SK-N-MC (cell line): ENCODE data around the gene R3HDM2.

ENCODE experiments used
- DNase-seq: peaks from one replicate; pipeline ENCODE4 v3.0.0-alpha.2; 2011; ENCODE audit warnings: low read depth, low spot score
- H3K27ac ChIP-seq: fragments of 200-600 bp; sonication (generic); 2 replicates; pipeline ENCODE4 v1.5.1; 2016; ENCODE audit warnings: mixed run types
- H3K36me3 ChIP-seq: fragments of 200-600 bp; sonication (generic); 2 replicates; pipeline ENCODE4 v1.6.1; 2017; ENCODE audit warnings: antibody characterized with exemption, low read length, mixed read lengths; ENCODE audit not compliant: insufficient read depth
- H3K4me3 ChIP-seq: fragments of 200-600 bp; sonication (generic); 2 replicates; pipeline ENCODE4 v1.5.1; 2016
- H3K9ac ChIP-seq: fragments of 200-600 bp; sonication (generic); 2 replicates; pipeline ENCODE4 v1.8.0; 2017; ENCODE audit warnings: mixed run types, mixed read lengths; ENCODE audit not compliant: insufficient read length
- H3K9me3 ChIP-seq: fragments of 200-600 bp; sonication (generic); 2 replicates; pipeline ENCODE4 v1.6.1; 2017; ENCODE audit warnings: low read depth, mild to moderate bottlenecking, antibody characterized with exemption, low read length, moderate library complexity, mixed read lengths
- EZH2 ChIP-seq: fragments of 200-600 bp; sonication (generic); IDR thresholded peaks from one replicate; pipeline ENCODE4 v1.6.1; 2017; ENCODE audit warnings: antibody characterized with exemption
- FOXP2 ChIP-seq: optimal IDR thresholded peaks from 2 replicates; pipeline ENCODE3; 2011; ENCODE audit warnings: mild to moderate bottlenecking, moderate library complexity; ENCODE audit not compliant: insufficient read depth; ENCODE audit errors: extremely low read length, control extremely low read depth
- POLR2AphosphoS5 ChIP-seq: IDR thresholded peaks from 2 replicates; pipeline ENCODE4 v1.6.1; 2012; ENCODE audit warnings: mild to moderate bottlenecking, low read depth, low read length, borderline replicate concordance

The R3HDM2 gene

DNA sequence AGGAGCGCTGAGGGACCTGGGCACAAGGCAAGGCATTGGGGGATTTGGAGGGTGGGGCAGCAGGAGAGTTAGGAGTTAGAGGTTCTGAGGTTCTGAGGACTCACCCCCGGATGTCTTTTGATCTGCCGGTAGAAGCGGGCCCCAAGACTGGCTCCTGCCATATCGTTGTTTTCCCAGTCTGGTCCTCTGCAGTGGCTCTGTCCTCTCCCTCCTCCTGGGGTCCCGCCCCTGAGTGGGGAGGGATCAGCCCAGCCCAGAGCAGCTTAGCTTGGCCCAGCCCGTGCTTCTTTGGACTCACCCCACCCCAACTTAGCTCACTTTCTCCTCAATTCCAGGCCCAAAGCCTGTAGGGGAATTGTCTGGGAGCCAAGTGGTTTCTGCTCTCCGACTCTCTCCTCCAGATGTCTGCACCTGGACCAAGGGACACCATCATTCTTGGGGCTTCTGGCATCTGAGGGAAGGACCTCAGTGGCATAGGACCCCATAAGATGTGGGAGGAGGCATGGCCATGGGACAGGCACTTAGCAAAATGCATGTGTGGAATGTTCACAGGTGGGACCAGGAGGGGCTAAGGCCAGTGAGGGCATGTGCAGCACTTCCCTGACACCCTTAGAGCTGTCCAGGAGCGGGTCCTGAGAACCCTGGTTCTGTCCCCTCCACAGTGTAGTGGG is 193.8 kb downstream of the R3HDM2 start:
- Histone ChIP-seq H3K9ac (no peak overlapping the region), H3K27ac (0 out of 2 replicates have a peak overlapping the region, but pooled peaks have one; percentile 25), H3K9me3 (no peaks in the 10 kb centered on the region), H3K36me3 (peaks cover 27% of the 10 kb centered on the region), H3K4me3 (no peak overlapping the region)
- TF ChIP-seq POLR2AphosphoS5, result no peak; the same call in 1 of the 2 replicates
- TF ChIP-seq FOXP2, result no peak
- TF ChIP-seq EZH2, result no peak
- DNase-seq, result no peak

DNA sequence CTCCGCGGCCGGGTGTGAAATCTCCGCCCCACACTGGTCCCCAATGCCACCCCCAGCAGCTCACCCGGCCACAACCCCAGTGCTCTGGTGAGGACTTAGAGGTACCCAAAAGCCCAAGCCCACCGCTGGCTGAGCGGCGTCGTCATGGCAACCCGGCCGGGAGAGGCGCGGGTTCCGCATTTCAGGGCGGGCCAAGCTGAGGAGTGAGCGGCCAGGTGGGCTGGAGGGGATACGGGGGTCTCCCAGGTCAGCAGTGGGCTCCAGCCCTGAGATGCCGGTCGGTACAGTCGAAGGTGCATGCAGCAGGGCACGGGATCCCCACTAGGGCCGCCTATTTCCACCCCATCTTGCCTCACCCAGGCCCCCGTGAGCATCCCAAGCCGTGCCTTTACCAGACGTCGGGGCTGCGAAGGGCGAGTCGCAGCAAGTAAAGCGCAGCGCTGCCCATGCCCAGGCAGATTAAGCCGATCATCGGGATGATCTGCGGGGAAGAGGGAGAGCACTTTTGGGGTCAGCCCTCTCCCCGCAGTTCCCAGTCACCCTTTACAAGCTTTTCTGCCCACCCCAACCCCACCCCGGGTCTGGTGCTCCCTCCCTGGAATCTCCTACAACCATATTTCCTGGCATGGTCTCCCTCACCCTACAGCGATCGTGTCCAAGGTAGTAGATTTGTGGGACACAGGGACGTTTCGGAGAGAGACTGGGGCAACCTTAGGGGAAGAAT is 194.5 kb downstream of the R3HDM2 start:
- Histone ChIP-seq H3K27ac (no peak overlapping the region), H3K9ac (no peak overlapping the region), H3K36me3 (peaks cover 34% of the 10 kb centered on the region), H3K9me3 (no peaks in the 10 kb centered on the region), H3K4me3 (no peak overlapping the region)
- no peak for DNase-seq
- TF ChIP-seq EZH2 (no peak), POLR2AphosphoS5 (peak; percentile 43; the same call in 1 of the 2 replicates)

GRCh38 chr12:57235728-57236131 is 195.1 kb downstream of the R3HDM2 start:
- no peak for DNase-seq
- no peak overlapping the region for H3K9ac ChIP-seq
- H3K9me3 ChIP-seq, result no peaks in the 10 kb centered on the region
- TF ChIP-seq EZH2, result no peak
- TF ChIP-seq FOXP2, result no peak
- TF ChIP-seq POLR2AphosphoS5, result no peak
- no peak overlapping the region for H3K27ac ChIP-seq
- H3K4me3 ChIP-seq, result no peak overlapping the region
- peaks cover 40% of the 10 kb centered on the region for H3K36me3 ChIP-seq

DNA sequence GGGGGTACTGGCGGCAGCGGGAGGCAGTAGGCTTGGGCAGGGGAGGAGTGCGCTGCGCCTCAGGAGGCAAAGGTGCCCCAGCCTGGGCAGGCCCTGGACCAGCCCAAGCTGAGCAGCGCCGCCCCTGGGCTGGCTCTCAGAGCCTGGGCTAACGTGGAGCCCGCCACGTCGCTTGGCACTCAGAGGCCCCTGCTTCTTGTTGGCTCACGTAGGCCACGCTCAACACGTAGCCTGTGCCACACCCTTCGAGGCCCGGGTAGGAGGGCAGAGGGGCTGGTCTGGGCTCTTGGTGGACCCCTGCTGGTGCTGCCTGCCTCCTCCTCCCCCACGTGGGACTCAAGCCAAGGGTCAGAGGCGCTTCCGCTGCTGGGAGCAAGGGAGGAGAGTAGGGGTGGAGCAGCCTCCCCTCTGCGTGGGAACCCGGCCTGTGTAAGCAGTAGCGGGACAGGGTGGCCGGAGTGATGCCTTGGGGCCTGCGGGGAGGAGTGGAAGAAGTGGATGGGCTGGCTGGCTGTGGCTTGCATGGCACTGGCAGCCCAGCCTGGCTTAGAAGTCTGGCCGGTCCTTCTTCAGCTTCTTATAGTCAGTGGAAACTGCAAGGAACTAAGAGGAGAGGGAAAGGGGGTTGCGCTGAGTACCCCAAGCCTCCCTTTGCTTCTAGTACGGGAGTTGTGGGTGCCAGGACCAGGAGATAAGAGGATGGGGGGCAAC is 195.7 kb downstream of the R3HDM2 start:
- Histone ChIP-seq H3K27ac (peak overlapping the region; percentile 34; the same call in 1 of the 2 replicates), H3K4me3 (no peak overlapping the region), H3K9ac (no peak overlapping the region), H3K9me3 (no peaks in the 10 kb centered on the region), H3K36me3 (peaks cover 42% of the 10 kb centered on the region)
- TF ChIP-seq FOXP2, result no peak
- TF ChIP-seq POLR2AphosphoS5, result no peak; the same call in 1 of the 2 replicates
- TF ChIP-seq EZH2, result no peak
- DNase-seq, result no peak

DNA sequence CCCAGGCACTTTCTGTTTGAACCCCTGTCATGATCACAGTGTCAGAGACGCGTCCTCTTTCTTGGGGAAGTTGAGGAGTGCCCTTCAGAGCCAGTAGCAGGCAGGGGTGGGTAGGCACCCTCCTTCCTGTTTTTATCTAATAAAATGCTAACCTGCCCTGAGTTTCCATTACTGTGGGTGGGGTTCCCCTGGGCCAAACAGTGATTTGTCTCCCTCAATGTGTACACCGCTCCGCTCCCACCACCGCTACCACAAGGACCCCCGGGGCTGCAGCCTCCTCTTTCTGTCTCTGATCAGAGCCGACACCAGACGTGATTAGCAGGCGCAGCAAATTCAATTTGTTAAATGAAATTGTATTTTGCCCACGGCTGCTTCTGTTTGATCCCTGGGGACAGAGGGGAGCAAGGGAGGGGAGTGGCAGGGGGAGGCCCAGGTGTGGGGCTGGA is 196.2 kb downstream of the R3HDM2 start:
- peaks cover 42% of the 10 kb centered on the region for H3K36me3 ChIP-seq
- peak overlapping the region; percentile 34 for H3K27ac ChIP-seq
- no peak overlapping the region for H3K4me3 ChIP-seq
- H3K9ac ChIP-seq, result peak overlapping the region; percentile 3
- H3K9me3 ChIP-seq, result no peaks in the 10 kb centered on the region
- DNase-seq, result no peak
- TF ChIP-seq FOXP2, result no peak
- no peak for TF ChIP-seq EZH2
- no peak for TF ChIP-seq POLR2AphosphoS5

DNA sequence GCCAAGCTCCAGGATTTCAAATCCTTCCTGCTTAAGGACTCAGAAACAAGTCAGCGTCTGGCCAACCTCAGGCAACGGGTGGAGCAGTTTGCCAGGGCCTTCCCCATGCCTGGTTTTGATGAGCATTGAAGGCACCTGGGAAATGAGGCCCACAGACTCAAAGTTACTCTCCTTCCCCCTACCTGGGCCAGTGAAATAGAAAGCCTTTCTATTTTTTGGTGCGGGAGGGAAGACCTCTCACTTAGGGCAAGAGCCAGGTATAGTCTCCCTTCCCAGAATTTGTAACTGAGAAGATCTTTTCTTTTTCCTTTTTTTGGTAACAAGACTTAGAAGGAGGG is 196.6 kb downstream of the R3HDM2 start:
- Histone ChIP-seq H3K4me3 (no peak overlapping the region), H3K27ac (peak overlapping the region; percentile 34), H3K9ac (peak overlapping the region; percentile 3), H3K36me3 (peaks cover 42% of the 10 kb centered on the region), H3K9me3 (no peaks in the 10 kb centered on the region)
- DNase-seq, result no peak
- TF ChIP-seq POLR2AphosphoS5, result no peak
- TF ChIP-seq EZH2, result no peak
- TF ChIP-seq FOXP2, result no peak

DNA sequence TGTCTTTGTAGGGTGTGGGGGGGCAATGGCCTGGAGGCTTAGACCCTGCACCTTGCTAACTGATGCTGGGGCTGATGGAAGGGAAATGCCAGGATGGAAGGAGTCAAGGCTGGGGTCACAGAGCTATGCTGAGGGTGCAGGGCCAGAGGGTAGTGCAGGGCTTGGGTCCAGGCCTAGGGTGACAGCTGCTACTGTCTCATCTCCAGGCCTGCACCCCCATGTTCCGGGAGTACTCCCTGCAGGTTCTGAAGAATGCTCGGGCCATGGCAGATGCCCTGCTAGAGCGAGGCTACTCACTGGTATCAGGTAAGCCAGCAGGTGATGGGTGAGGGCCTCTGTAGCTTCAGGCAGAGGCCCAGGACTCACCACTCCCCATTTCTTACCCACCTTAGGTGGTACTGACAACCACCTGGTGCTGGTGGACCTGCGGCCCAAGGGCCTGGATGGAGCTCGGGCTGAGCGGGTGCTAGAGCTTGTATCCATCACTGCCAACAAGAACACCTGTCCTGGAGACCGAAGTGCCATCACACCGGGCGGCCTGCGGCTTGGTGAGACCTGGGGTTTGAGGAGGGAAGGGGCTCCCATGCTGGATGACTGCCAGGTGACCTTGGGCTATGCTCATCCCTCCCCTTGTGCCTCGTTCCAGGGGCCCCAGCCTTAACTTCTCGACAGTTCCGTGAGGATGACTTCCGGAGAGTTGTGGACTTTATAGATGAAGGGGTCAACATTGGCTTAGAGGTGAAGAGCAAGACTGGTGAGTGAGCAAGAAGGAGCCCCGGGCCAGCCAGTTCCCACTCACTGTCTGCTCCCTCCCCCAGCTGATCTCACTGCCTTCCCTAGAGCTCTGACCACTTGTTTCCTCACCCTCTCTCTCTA is 197.2 kb downstream of the R3HDM2 start:
- no peak for TF ChIP-seq FOXP2
- TF ChIP-seq EZH2, result no peak
- TF ChIP-seq POLR2AphosphoS5, result no peak
- Histone ChIP-seq H3K27ac (0 out of 2 replicates have a peak overlapping the region, but pooled peaks have one; percentile 34), H3K36me3 (peaks cover 42% of the 10 kb centered on the region), H3K9me3 (no peaks in the 10 kb centered on the region), H3K4me3 (no peak overlapping the region), H3K9ac (no peak overlapping the region)
- DNase-seq, result no peak
